GM15510 (cell line): ENCODE results near the gene SOX3.

Experiments used
- POLR2A ChIP-seq: IDR thresholded peaks from 3 replicates; pipeline ENCODE4 v1.6.1; 2011; ENCODE audit warnings: borderline replicate concordance; ENCODE audit not compliant: insufficient read length; ENCODE audit errors: extremely low read depth

The SOX3 gene

GRCh38 chrX:140504371-140505324, at the start of gene SOX3:
SOX3 (minus strand) TSS chrX:140505069; CDS start chrX:140505060, 9 bp downstream.
- no peak for TF ChIP-seq POLR2A

- no peak for TF ChIP-seq POLR2A
Measured at GRCh38 chrX:140548985-140549384, 44.1 kb upstream of the SOX3 start.

DNA sequence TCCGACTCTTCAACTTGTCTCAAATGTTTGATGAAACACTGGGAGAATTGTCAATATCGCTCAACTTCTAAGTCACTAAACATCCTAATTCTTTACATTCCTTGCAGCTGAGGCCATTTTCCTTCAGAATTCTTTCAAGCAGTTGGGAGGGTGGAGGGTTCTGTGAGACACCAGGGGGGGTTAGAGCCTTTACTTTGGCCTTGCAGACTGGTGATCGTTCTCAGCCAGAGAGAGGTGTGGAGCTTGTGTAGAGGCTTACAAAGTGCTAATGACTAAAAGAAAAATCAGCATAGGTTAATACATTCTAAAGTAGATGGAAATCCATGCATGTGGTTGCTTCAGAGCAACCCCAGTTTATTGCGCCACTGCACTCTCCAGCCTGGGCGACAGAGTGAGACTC, 21.3 kb upstream of the SOX3 start:
- no peak for TF ChIP-seq POLR2A

GRCh38 chrX:140525448-140525847, 20.6 kb upstream of the SOX3 start:
- TF ChIP-seq POLR2A = no peak

DNA sequence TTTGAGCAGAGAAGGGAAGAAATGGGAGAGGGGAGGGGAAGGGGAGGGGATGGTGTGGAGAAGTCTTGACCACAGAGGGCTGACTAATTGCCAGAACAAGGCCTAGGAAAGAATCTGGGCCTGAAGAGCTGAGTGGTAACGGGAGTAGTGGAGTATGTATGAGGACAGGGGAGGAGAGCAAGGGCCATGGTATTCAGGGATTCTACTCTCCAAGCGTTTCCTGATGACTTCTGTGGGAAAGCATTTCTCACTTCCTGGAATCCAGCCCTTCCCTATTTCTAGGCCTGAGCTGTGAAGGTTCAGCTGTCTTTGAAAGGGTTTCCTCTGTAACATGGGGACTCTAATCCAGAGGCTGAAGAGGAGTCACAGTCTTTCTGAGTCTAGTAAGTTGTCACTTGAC, 19.7 kb upstream of the SOX3 start:
- no peak for TF ChIP-seq POLR2A

- TF ChIP-seq POLR2A = no peak
Measured at GRCh38 chrX:140521393-140521792, 16.5 kb upstream of the SOX3 start.

DNA sequence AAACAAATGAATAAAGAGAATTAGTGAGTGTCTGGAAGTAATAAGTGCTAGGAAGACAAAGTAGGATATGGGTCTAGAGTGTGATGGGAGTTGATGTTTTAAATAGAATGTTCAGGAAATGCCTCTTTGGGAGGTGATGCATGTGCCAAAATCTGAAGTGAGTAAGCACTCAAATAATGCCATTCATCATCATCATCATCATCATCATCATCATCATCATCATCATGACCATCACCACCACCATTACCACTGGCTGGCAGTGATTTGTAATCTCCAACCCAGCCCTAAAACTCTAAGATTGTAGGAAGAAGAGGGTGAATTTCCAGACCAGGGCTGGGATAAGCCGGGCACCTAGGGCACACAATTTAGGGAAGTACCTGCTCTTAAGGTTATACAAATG, 9.7 kb upstream of the SOX3 start:
- TF ChIP-seq POLR2A = no peak

DNA sequence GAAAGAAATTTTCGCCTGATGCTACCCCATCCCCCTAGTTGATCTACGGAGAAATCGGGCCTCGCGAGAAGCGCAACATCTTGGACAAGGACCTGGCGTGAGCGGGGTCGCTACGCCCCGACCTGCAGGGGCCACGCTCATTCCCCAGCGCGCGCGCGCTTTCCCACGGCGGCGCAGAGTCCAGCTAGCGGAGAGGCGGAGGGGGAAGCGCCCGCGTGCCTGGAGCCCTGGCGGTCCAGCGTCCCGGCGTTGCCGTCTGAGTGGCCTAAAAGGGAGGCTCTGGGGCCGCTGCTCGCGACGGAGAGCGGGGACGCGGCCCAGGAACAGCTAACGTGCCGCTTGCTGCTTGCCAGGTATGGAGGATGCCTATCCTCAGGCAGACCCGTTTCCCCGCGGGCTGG, 6.0 kb upstream of the SOX3 start:
- TF ChIP-seq POLR2A = no peak

- TF ChIP-seq POLR2A = no peak
Measured at GRCh38 chrX:140510306-140510676, 5.4 kb upstream of the SOX3 start.

DNA sequence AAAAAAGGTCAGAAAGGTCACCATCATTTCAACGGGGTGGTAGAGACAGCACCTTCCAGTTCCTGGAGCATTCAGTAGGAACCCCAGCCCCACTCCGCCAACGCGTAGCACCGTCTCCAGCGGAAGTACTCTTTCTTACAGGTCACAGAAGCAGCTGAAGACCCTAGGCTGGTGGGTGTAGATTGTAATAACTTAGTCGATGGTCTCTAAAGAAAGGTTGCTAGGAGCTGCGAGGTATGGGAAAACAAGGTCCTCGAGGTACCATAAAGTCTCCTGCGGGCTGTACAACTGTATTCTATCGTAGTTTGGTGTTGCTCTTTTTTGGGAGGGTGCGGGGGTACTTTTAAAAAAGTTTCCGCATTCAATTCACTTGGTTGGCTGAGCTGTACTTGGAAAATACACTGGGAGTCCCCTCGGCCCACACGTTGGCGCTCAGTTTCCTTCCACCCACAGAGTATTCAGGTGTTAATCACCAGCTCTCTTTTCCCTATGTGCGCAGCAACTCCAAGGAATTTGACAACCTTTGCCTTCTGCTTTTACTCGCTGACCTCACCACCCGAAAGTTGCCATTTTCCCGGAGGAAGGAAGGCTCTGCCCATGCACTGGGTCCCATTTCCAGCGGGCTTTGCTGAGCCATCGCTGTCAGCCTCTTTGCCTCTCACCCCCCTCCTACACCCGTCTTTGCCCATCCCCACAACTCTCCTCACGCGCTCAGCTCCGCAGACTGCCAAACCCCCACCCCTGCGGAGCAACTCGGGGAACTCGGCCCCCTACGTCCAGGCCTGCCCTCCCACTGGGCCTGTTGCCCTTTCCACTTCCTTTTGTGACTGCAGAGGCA, 4.8 kb upstream of the SOX3 start:
- TF ChIP-seq POLR2A = no peak

GRCh38 chrX:140508958-140509357, 4.1 kb upstream of the SOX3 start:
- no peak for TF ChIP-seq POLR2A

DNA sequence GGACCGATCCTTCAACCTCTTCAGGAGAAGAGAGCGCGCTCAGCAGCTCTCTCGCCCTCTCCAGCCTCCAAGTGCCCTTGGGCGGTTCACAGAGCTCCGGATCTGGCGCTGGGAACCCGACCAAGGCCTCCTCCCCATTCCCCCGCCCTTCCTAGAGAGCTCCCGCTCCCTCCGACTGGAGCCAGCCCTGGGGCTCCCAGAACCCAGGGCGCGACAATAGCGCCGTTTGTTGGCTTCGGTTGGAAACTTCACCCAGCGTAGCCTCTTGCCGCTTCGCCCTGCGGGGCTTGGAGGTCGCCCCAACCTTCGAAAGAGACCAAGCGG, 3.1 kb upstream of the SOX3 start:
- TF ChIP-seq POLR2A = no peak

DNA sequence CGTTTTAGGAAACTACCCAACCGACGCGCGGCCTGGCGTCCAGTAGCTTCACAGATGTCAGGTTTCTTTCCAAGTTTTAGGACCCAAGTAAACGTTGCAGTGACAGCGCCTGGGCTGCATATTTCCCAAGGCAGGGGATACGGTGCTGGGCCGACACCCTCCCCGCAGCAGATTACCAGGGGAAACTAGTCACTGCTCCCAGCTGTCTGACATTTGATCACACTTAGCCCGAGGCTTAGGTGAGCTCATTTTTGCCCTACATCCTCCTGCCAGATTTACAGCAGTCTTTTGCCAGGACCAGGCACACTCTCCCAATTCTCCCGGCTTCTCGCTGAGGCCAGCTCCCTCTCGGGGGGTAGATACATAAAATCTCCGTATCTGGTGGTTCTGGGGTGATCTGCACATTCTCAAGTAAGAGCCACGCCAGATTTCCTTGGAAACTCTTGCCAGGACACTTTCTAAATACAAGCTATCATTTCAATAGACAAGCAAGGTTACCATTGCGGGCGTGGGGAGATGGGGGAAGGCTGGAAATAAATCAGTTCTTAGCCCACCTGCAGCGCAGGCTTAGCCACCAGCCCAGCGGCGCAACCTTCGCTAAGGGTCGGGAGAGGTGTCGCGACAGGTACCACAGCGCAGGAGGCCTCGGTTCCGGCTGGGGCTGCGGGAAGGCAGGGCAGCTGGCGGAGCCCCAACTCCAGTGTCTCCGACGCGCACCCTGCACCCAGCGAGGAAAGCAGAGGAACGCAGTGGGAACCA, 2.5 kb upstream of the SOX3 start:
- TF ChIP-seq POLR2A = no peak

- no peak for TF ChIP-seq POLR2A
Measured at GRCh38 chrX:140505421-140506337, 810 bp upstream of the SOX3 start.
